ENCODE measurements around the gene CA5A. TPM values are rescaled to one million over a fixed set of nuclear protein-coding genes. Genes with fewer than 3 reads are reported as not detected.
A peak's percentile ranks its signal among the peaks of the same experiment; 100 is the strongest.
"Not testable (repeated sequence)": the region's sequence is repeated elsewhere in the genome, so short reads cannot be mapped to it uniquely, and the experiment has no call there.

Gene CA5A
- total RNA-seq, 4 donors from 2014 or later: not detected

- H3K9me3 ChIP-seq; DNase-seq (ENCODE audit: extremely low spot score); H3K4me3 ChIP-seq; intact Hi-C loops (cut with DNase I); H3K27ac ChIP-seq (replicated peaks in 1 of 4); H3K36me3 ChIP-seq: not testable (repeated sequence)
- Histone ChIP-seq H3K4me1 (peaks cover 6 to 13% (median 7%) of the 10 kb centered on the region in 4 donors), H3K27me3 (peaks cover 0 to 15% (median 0%) of the 10 kb centered on the region in 4 donors)
- WGBS: 86% methylated on average over 17 of the region's 17 CpGs
These were observed 40.0 kb downstream of the CA5A start for GRCh38 chr16:87896176-87896890.

- Histone ChIP-seq H3K27me3 (peaks cover 0 to 12% (median 0%) of the 10 kb centered on the region in 4 donors), H3K9me3 (no peaks in the 10 kb centered on the region), H3K4me3 (no peak overlapping the region), H3K27ac (replicated peaks in 1 of 4) (no peak overlapping the region), H3K4me1 (peaks cover 6 to 13% (median 7%) of the 10 kb centered on the region in 4 donors), H3K36me3 (no peaks in the 10 kb centered on the region)
- no peak for DNase-seq (ENCODE audit: extremely low spot score)
- intact Hi-C loops (cut with DNase I): no loop called here
- TF ChIP-seq EP300 (IDR thresholded peaks at IDR 0.05) (no peak), CTCF (IDR thresholded peaks at IDR 0.05) (no peak), POLR2A (IDR thresholded peaks at IDR 0.05; ENCODE audit: low read depth) (no peak), POLR2AphosphoS5 (IDR thresholded peaks at IDR 0.05) (no peak)
- WGBS: 86% methylated on average over 10 of the region's 10 CpGs
These were observed 40.6 kb downstream of the CA5A start for GRCh38 chr16:87895641-87896141.

- intact Hi-C loops (cut with DNase I); H3K4me3 ChIP-seq; H3K27me3 ChIP-seq; DNase-seq (ENCODE audit: extremely low spot score); H3K9me3 ChIP-seq; H3K36me3 ChIP-seq: not testable (repeated sequence)
- Histone ChIP-seq H3K27ac (replicated peaks in 1 of 4) (peak overlapping the region; percentile 34 to 63 (median 48)), H3K4me1 (peaks cover 6 to 13% (median 7%) of the 10 kb centered on the region in 4 donors)
- WGBS: 31% methylated on average over 4 of the region's 4 CpGs
These were observed 42.3 kb downstream of the CA5A start for GRCh38 chr16:87894005-87894404.

GRCh38 chr16:87891764-87892163 is 44.6 kb downstream of the CA5A start:
- intact Hi-C loops (cut with DNase I): no loop called here
- peaks cover 6 to 13% (median 7%) of the 10 kb centered on the region in 4 donors for H3K4me1 ChIP-seq
- TF ChIP-seq POLR2A (IDR thresholded peaks at IDR 0.05; ENCODE audit: low read depth): no peak
- no peak for TF ChIP-seq EP300 (IDR thresholded peaks at IDR 0.05)
- TF ChIP-seq POLR2AphosphoS5 (IDR thresholded peaks at IDR 0.05): no peak
- no peak for TF ChIP-seq CTCF (IDR thresholded peaks at IDR 0.05)
- no peaks in the 10 kb centered on the region for H3K9me3 ChIP-seq
- no peaks in the 10 kb centered on the region for H3K36me3 ChIP-seq
- no peak overlapping the region for H3K27ac ChIP-seq (replicated peaks in 1 of 4)
- no peak for DNase-seq (ENCODE audit: extremely low spot score)
- WGBS: 93% methylated on average over 21 of the region's 21 CpGs
- H3K4me3 ChIP-seq: no peak overlapping the region
- H3K27me3 ChIP-seq: no peaks in the 10 kb centered on the region

- peaks cover 6 to 13% (median 7%) of the 10 kb centered on the region in 4 donors for H3K4me1 ChIP-seq
- H3K9me3 ChIP-seq; H3K36me3 ChIP-seq; H3K27ac ChIP-seq (replicated peaks in 1 of 4); H3K27me3 ChIP-seq; H3K4me3 ChIP-seq; intact Hi-C loops (cut with DNase I); DNase-seq (ENCODE audit: extremely low spot score): not testable (repeated sequence)
- 93% methylated on average over 10 of the region's 10 CpGs for WGBS
These were observed 46.6 kb downstream of the CA5A start for GRCh38 chr16:87889762-87890161.

GRCh38 chr16:87888346-87888745 is 48.0 kb downstream of the CA5A start:
- WGBS: 89% methylated on average over 5 of the region's 7 CpGs
- peaks cover 0 to 18% (median 0%) of the 10 kb centered on the region in 4 donors for H3K27me3 ChIP-seq
- H3K9me3 ChIP-seq; H3K4me3 ChIP-seq; H3K27ac ChIP-seq (replicated peaks in 1 of 4); H3K36me3 ChIP-seq; DNase-seq (ENCODE audit: extremely low spot score); H3K4me1 ChIP-seq; intact Hi-C loops (cut with DNase I): not testable (repeated sequence)

- H3K27ac ChIP-seq (replicated peaks in 1 of 4); H3K36me3 ChIP-seq; H3K4me1 ChIP-seq; H3K9me3 ChIP-seq; intact Hi-C loops (cut with DNase I); DNase-seq (ENCODE audit: extremely low spot score); H3K4me3 ChIP-seq: not testable (repeated sequence)
- peaks cover 0 to 20% (median 0%) of the 10 kb centered on the region in 4 donors for H3K27me3 ChIP-seq
- 69% methylated on average over 8 of the region's 8 CpGs for WGBS
These were observed 48.4 kb downstream of the CA5A start for GRCh38 chr16:87887931-87888330.

GRCh38 chr16:87885371-87885967 is 50.9 kb downstream of the CA5A start:
- H3K9me3 ChIP-seq; H3K36me3 ChIP-seq; intact Hi-C loops (cut with DNase I); H3K4me3 ChIP-seq; DNase-seq (ENCODE audit: extremely low spot score); H3K4me1 ChIP-seq; H3K27ac ChIP-seq (replicated peaks in 1 of 4): not testable (repeated sequence)
- WGBS: 54% methylated on average over 7 of the region's 8 CpGs
- H3K27me3 ChIP-seq: peaks cover 0 to 45% (median 0%) of the 10 kb centered on the region in 4 donors

Measured in esophagus muscularis mucosa (tissue), 4 donors.